ENCODE data around the gene OSGIN1. TPM values are rescaled to one million over a fixed set of nuclear protein-coding genes. Genes with fewer than 3 reads are reported as not detected.

OSGIN1 gene
- total and polyA plus RNA-seq, 2 of the 8 experiments (the other 6 are each of a cell fraction or from before 2014, with no cell fraction given) = 0.58 to 0.76 TPM

- no peaks in the 10 kb centered on the region for H3K79me1 ChIP-seq (ENCODE audit: low read depth, low read length)
- no peaks in the 10 kb centered on the region for H3K9me3 ChIP-seq (ENCODE audit: insufficient read depth in 2 of 2, low read depth in 1 of 2, low read length in 1 of 2)
- DNase-seq (ENCODE audit: low read depth in 1 of 2, low spot score in 2 of 2) (no peak), FAIRE-seq (no peak)
- no peaks in the 10 kb centered on the region for H3K36me3 ChIP-seq (ENCODE audit: control insufficient read depth in 2 of 4, insufficient read depth in 4 of 4, low read length in 3 of 4)
- H3K56ac ChIP-seq (replicated peaks; ENCODE audit: insufficient read length, low read depth, low read length) = no peak overlapping the region
- no peak overlapping the region for H4K5ac ChIP-seq (ENCODE audit: insufficient read length, low read depth, low read length)
- H3K4me2 ChIP-seq (ENCODE audit: insufficient read depth in 1 of 2, low read depth in 2 of 2, low read length in 2 of 2) = no peak overlapping the region
- H3K4ac ChIP-seq (replicated peaks; ENCODE audit: insufficient read length, low read depth, low read length) = no peak overlapping the region
- H2BK15ac ChIP-seq (ENCODE audit: low read length) = no peak overlapping the region
- H3K14ac ChIP-seq (ENCODE audit: insufficient read length) = no peak overlapping the region
- no peak overlapping the region for H2AK5ac ChIP-seq (ENCODE audit: low read depth, low read length)
- no peak overlapping the region for H2BK5ac ChIP-seq (ENCODE audit: low read depth, low read length)
- H2BK20ac ChIP-seq (ENCODE audit: low read length) = no peak overlapping the region
- H4K91ac ChIP-seq (replicated peaks; ENCODE audit: insufficient read length, low read length) = no peak overlapping the region
- no peak overlapping the region for H3K27ac ChIP-seq (ENCODE audit: low read depth, low read length)
- POLR2A ChIA-PET (ENCODE audit: partially characterized antibody) = no interaction called here
- no peak overlapping the region for H2BK120ac ChIP-seq (replicated peaks; ENCODE audit: low read depth, low read length)
- H2BK12ac ChIP-seq (ENCODE audit: low read depth, low read length) = no peak overlapping the region
- CTCF ChIA-PET (ENCODE audit: partially characterized antibody) = interaction anchor here (4.5 to 16.0 kb wide), 3 partner anchors 12 to 94 kb away, joined by 47 to 366 read pairs (median 267); partner anchors contain the start of gene SLC38A8
- TF ChIP-seq TAF1 (IDR thresholded peaks at IDR 0.05; ENCODE audit: low read depth, low read length) = no peak
- TF ChIP-seq CBX5 (IDR thresholded peaks at IDR 0.05; ENCODE audit: low read depth, low read length) = no peak
- TF ChIP-seq, protein P1, sequence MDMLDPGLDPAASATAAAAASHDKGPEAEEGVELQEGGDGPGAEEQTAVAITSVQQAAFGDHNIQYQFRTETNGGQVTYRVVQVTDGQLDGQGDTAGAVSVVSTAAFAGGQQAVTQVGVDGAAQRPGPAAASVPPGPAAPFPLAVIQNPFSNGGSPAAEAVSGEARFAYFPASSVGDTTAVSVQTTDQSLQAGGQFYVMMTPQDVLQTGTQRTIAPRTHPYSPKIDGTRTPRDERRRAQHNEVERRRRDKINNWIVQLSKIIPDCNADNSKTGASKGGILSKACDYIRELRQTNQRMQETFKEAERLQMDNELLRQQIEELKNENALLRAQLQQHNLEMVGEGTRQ (IDR thresholded peaks at IDR 0.05; ENCODE audit: low read length) = no peak
- TF ChIP-seq BCL11A (IDR thresholded peaks at IDR 0.05; ENCODE audit: low read depth in 2 of 2, low read length in 2 of 2) = no peak
- TF ChIP-seq POLR2A (IDR thresholded peaks at IDR 0.05; ENCODE audit: control extremely low read depth in 1 of 2, low read depth in 2 of 2, low read length in 2 of 2) = no peak
- no peak overlapping the region for H3K9ac ChIP-seq (replicated peaks in 1 of 4; ENCODE audit: extremely low read depth in 1 of 4, low read depth in 3 of 4, low read length in 3 of 4)
- peaks cover 0 to 3% of the 10 kb centered on the region in 2 experiments for H4K20me1 ChIP-seq (replicated peaks in 1 of 2; ENCODE audit: control insufficient read depth in 1 of 2, insufficient read depth in 2 of 2, low read length in 2 of 2)
- H3K18ac ChIP-seq (ENCODE audit: extremely low read depth, low read length) = no peak overlapping the region
- H3K79me2 ChIP-seq (ENCODE audit: control insufficient read depth in 1 of 2, insufficient read depth in 2 of 2, low read length in 2 of 2) = no peaks in the 10 kb centered on the region
- peaks cover 11% of the 10 kb centered on the region; the same call in 1 of the 2 replicates for H3K23me2 ChIP-seq (ENCODE audit: low read depth, low read length)
- H3K23ac ChIP-seq (ENCODE audit: insufficient read length) = no peak overlapping the region
- no peak overlapping the region for H3K4me3 ChIP-seq (ENCODE audit: extremely low read depth in 1 of 4, insufficient read depth in 2 of 4, low read depth in 3 of 4, low read length in 4 of 4)
- H2AFZ ChIP-seq (ENCODE audit: low read length) = no peak overlapping the region
- peaks cover 0 to 13% (median 9%) of the 10 kb centered on the region in 4 experiments; a peak in 6 of 7 replicates for H3K27me3 ChIP-seq (replicated peaks in 1 of 4; ENCODE audit: control insufficient read depth in 3 of 4, extremely low read depth in 1 of 4, insufficient read depth in 3 of 4, low read length in 3 of 4)
- 96% methylated on average over 2 of the region's 2 CpGs; no CpG with 5 or more reads in 1 of the 2 experiments for WGBS, 2 experiments (ENCODE audit: extremely low coverage in 1 of 2, insufficient coverage in 1 of 2, insufficient read length in 1 of 2, insufficient replicate concordance in 2 of 2, low coverage in 1 of 2, low lambda C conversion rate in 2 of 2, missing lambda C conversion rate in 1 of 2)
- H4K8ac ChIP-seq (ENCODE audit: extremely low read depth, insufficient read depth, low read length) = no peak overlapping the region
- H3K4me1 ChIP-seq (replicated peaks in 1 of 4; ENCODE audit: control insufficient read depth in 3 of 4, insufficient read depth in 4 of 4, low read length in 3 of 4) = peaks cover 0 to 11% (median 8%) of the 10 kb centered on the region in 4 experiments; a peak in 6 of 7 replicates
Observed at GRCh38 chr16:83967091-83967490, 14.1 kb downstream of the OSGIN1 start.

Measured in H1 (cell line).